Measurements from ENCODE around the gene MACF1.

DNA sequence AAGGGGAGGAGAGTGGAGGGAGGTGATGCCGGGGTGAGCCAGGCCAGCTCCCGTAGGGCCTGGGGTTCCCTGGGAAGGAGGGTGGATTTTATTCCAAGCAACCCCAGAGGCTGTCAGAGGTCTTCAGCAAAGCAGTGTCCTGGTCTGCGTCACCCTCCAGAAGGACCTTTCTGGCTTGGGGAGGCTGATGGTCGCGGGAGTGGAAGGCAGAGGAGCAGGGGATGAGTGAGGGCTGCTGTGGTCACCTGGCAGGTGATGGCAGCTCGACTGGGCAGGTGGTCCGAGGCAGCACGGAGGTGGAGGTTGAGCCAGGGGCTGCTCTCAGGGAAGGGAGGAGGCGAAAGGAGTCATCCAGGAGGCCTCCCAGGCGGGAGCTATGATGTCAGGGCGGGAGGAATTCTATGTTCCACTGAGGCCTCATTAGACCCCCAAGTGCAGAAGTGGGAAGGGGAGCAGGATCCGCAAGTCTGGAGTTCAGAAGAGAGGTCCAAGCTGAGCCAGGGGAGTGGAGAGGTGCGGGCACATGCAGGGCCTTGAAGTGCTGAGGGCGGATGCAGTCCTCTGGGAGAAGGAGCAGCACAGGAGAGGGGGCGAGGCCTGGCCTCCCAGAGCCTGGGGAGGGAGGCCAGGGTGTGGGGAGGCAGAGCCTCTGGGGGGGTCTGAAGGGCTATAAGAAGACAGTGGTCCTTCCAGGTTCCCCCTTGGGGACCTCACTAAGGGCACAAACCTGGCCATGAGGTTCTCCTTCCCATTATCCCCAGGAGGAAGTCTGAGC, 320.3 kb downstream of the MACF1 start:
- TF ChIP-seq POLR2A (IDR thresholded peaks at IDR 0.05): no peak
- TF ChIP-seq, protein P1, sequence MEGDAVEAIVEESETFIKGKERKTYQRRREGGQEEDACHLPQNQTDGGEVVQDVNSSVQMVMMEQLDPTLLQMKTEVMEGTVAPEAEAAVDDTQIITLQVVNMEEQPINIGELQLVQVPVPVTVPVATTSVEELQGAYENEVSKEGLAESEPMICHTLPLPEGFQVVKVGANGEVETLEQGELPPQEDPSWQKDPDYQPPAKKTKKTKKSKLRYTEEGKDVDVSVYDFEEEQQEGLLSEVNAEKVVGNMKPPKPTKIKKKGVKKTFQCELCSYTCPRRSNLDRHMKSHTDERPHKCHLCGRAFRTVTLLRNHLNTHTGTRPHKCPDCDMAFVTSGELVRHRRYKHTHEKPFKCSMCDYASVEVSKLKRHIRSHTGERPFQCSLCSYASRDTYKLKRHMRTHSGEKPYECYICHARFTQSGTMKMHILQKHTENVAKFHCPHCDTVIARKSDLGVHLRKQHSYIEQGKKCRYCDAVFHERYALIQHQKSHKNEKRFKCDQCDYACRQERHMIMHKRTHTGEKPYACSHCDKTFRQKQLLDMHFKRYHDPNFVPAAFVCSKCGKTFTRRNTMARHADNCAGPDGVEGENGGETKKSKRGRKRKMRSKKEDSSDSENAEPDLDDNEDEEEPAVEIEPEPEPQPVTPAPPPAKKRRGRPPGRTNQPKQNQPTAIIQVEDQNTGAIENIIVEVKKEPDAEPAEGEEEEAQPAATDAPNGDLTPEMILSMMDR (IDR thresholded peaks at IDR 0.05): no peak

Data from breast epithelium (tissue), 3 donors.